Lung (tissue), 13 donors: ENCODE measurements around the gene MRNIP. TPM values are rescaled to one million over a fixed set of nuclear protein-coding genes. Genes with fewer than 3 reads are reported as not detected.

Experiments
- ATAC-seq: fragments of 200-7000 bp; cut with Tn5 transposase; one replicate; pipeline ENCODE4 v1.9.1; 2020; ENCODE audit warnings: moderate number of reproducible peaks; ENCODE audit not compliant: insufficient read depth, low FRiP score
- DNase-seq, 3 donors: peaks; one replicate each; pipeline ENCODE4 v3.0.0-alpha.2; 2013 to 2017
- H3K27ac ChIP-seq, 2 donors: one replicate each; pipeline ENCODE4 v1.5.1; 2013; ENCODE audit warnings: mild to moderate bottlenecking in 2 of 2, moderate library complexity in 2 of 2, control low read depth in 1 of 2, inconsistent platforms in 1 of 2, low read depth in 1 of 2, low read length in 1 of 2
- H3K27me3 ChIP-seq, 3 donors: one replicate each; pipeline ENCODE4 v1.5.1; 2013; ENCODE audit warnings: low read length in 2 of 3; ENCODE audit not compliant: control insufficient read depth in 3 of 3, insufficient read depth in 3 of 3
- H3K36me3 ChIP-seq, 4 donors: one replicate each; pipeline ENCODE4 v1.5.1; 2013; ENCODE audit warnings: low read length in 4 of 4, mild to moderate bottlenecking in 1 of 4, moderate library complexity in 1 of 4; ENCODE audit not compliant: control insufficient read depth in 4 of 4, insufficient read depth in 4 of 4
- H3K4me1 ChIP-seq, 5 donors: one replicate each; pipeline ENCODE4 v1.5.1; 2013; ENCODE audit warnings: low read length in 5 of 5, mild to moderate bottlenecking in 2 of 5, moderate library complexity in 1 of 5; ENCODE audit not compliant: control insufficient read depth in 5 of 5, insufficient read depth in 5 of 5
- H3K4me3 ChIP-seq: one replicate; pipeline ENCODE4 v1.5.1; 2013; ENCODE audit warnings: mild to moderate bottlenecking, control low read depth, moderate library complexity
- H3K9ac ChIP-seq, 2 donors: one replicate each; pipeline ENCODE4 v1.5.1; 2013; ENCODE audit warnings: low read length in 2 of 2, control low read depth in 1 of 2; ENCODE audit not compliant: insufficient read depth in 1 of 2
- H3K9me3 ChIP-seq, 4 donors: one replicate each; pipeline ENCODE4 v1.5.1; 2013; ENCODE audit warnings: low read length in 3 of 4, mild to moderate bottlenecking in 1 of 4, moderate library complexity in 1 of 4; ENCODE audit not compliant: control insufficient read depth in 4 of 4, insufficient read depth in 3 of 4
- WGBS, 2 donors: extraction: QIAGEN DNeasy Blood & Tissue Kit; methylation state at CpG; one replicate each; pipeline ENCODE4 v1.1.7; 2013; 5-methylcytosine and 5-hydroxymethylcytosine counted together
- polyA plus RNA-seq, 2 donors: library from polyadenylated mRNA; stranded (reverse); fragments of 200-250 nt; gene quantifications; one replicate each; pipeline ENCODE4 v1.2.1, GENCODE V29; 2013
- small RNA-seq: library from RNA; depleted of rRNA; stranded (forward); fragments of <200 nt; gene quantifications from one replicate; pipeline ENCODE3, GENCODE V24; 2014; ENCODE audit warnings: low replicate concordance
- total RNA-seq, 2 donors: library from RNA; depleted of rRNA in 1 of 2; stranded (reverse); fragments of >200 nt in 1 of 2; gene quantifications; one replicate each; pipeline ENCODE4 v1.2.1, GENCODE V29; 2014 to 2021
- TF ChIP-seq, protein P1 (sequence below): IDR thresholded peaks from 2 replicates; pipeline ENCODE4 v1.5.1; 2012; ENCODE audit warnings: mild to moderate bottlenecking; ENCODE audit errors: control extremely low read depth, extremely low read depth
- donor health status: control.
- donor health status: control.
- donor health status: Bipolar disorder and iron deficiency.
- donor health status: healthy.
- donor health status: DM: yes; HTN: yes; CAD: no.

MRNIP gene
- total and polyA plus RNA-seq, 4 donors: 15.4 to 51.0 (median 35.4) TPM

DNA sequence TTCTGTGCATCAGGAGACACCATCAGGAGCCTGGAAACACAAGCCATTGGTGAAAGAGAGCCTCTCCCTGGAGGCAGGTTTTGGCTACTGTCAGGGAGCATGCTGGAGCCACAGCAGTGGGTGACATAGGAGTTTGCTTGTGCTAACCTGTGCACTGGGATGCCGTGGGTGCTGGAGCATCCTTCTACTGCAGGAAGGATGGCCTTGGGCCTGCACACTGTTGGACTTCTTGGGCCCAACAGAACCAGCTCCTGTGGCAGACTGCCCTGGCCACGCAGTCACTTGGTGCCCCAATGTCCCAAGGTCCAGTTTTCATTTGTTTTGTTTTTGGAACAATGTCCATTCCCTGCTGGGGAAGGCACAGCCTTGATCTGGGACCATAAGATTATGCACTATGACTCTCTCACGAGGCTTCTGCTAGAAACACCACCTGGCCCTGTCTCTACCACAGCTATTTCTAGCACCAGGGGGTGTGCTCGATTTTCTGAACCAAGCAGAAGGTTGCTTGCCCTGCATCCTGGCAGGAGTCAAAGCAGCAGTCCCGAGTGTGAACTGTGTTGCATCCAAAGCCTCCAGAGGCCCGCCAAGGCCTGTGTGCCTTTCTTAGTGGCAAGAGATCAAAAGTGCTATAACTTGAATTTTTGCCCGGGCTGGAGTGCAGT lies 70.3 kb downstream of the MRNIP start:
- DNase-seq: no peak
- TF ChIP-seq, protein P1, sequence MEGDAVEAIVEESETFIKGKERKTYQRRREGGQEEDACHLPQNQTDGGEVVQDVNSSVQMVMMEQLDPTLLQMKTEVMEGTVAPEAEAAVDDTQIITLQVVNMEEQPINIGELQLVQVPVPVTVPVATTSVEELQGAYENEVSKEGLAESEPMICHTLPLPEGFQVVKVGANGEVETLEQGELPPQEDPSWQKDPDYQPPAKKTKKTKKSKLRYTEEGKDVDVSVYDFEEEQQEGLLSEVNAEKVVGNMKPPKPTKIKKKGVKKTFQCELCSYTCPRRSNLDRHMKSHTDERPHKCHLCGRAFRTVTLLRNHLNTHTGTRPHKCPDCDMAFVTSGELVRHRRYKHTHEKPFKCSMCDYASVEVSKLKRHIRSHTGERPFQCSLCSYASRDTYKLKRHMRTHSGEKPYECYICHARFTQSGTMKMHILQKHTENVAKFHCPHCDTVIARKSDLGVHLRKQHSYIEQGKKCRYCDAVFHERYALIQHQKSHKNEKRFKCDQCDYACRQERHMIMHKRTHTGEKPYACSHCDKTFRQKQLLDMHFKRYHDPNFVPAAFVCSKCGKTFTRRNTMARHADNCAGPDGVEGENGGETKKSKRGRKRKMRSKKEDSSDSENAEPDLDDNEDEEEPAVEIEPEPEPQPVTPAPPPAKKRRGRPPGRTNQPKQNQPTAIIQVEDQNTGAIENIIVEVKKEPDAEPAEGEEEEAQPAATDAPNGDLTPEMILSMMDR: no peak
- H3K4me1 ChIP-seq: peaks cover 1 to 18% (median 3%) of the 10 kb centered on the region in 5 donors
- H3K27me3 ChIP-seq: no peaks in the 10 kb centered on the region
- no peaks in the 10 kb centered on the region for H3K36me3 ChIP-seq
- no peaks in the 10 kb centered on the region for H3K9me3 ChIP-seq
- no peak for ATAC-seq
- no peak overlapping the region for H3K4me3 ChIP-seq
- H3K27ac ChIP-seq: no peak overlapping the region
- 93 to 95% methylated on average over 7 of the region's 7 CpGs for WGBS, 2 donors
- H3K9ac ChIP-seq: no peak overlapping the region

Small RNA genes within 50 kb of the gene (small RNA-seq; reads per million reads assigned to genes)
- gene MIR1229: not detected
- gene RF00019: not detected

Other genes with a start within 250 kb of the MRNIP start
- 1,000 to 10,000 TPM in 1 of 2 donors, 100 to 1,000 TPM in 1; 422 to 1,791 TPM for gene HNRNPH1, start 235.1 kb downstream of the MRNIP start, total RNA-seq
- 100 to 1,000 TPM; 185 to 189 TPM for gene HNRNPH1, start 235.1 kb downstream of the MRNIP start, polyA plus RNA-seq
- gene CBY3, start 177.8 kb downstream of the MRNIP start, total RNA-seq: not detected
- gene CBY3, start 177.8 kb downstream of the MRNIP start, polyA plus RNA-seq: under 1 TPM; 0.10 to 0.22 TPM
- 100 to 1,000 TPM; 340 to 924 TPM for gene CANX, start 159.8 kb downstream of the MRNIP start, total RNA-seq
- gene CANX, start 159.8 kb downstream of the MRNIP start, polyA plus RNA-seq: 100 to 1,000 TPM; 132 to 248 TPM
- gene MAML1, start 126.0 kb downstream of the MRNIP start, total RNA-seq: 10 to 100 TPM; 26.0 to 34.5 TPM
- gene MAML1, start 126.0 kb downstream of the MRNIP start, polyA plus RNA-seq: 10 to 100 TPM in 1 of 2 donors, 1 to 10 TPM in 1; 6.7 to 15.0 TPM
- gene LTC4S, start 64.8 kb downstream of the MRNIP start, total RNA-seq: 10 to 100 TPM in 1 of 2 donors, 1 to 10 TPM in 1; 4.0 to 25.3 TPM
- 10 to 100 TPM in 1 of 2 donors, 1 to 10 TPM in 1; 4.3 to 12.3 TPM for gene LTC4S, start 64.8 kb downstream of the MRNIP start, polyA plus RNA-seq
- 100 to 1,000 TPM in 1 of 2 donors, 10 to 100 TPM in 1; 73.2 to 154 TPM for gene MGAT4B, start 52.0 kb downstream of the MRNIP start, total RNA-seq
- gene MGAT4B, start 52.0 kb downstream of the MRNIP start, polyA plus RNA-seq: 10 to 100 TPM; 65.0 to 91.7 TPM
- gene SQSTM1, start 37.9 kb downstream of the MRNIP start, total RNA-seq: 100 to 1,000 TPM; 350 to 568 TPM
- gene SQSTM1, start 37.9 kb downstream of the MRNIP start, polyA plus RNA-seq: 100 to 1,000 TPM; 298 to 394 TPM
- gene TBC1D9B, start 49.1 kb upstream of the MRNIP start, total RNA-seq: 100 to 1,000 TPM in 1 of 2 donors, 10 to 100 TPM in 1; 68.3 to 129 TPM
- 10 to 100 TPM; 55.9 to 64.8 TPM for gene TBC1D9B, start 49.1 kb upstream of the MRNIP start, polyA plus RNA-seq
- gene RNF130, start 212.9 kb upstream of the MRNIP start, total RNA-seq: 10 to 100 TPM; 84.5 to 97.2 TPM
- 100 to 1,000 TPM in 1 of 2 donors, 10 to 100 TPM in 1; 75.9 to 123 TPM for gene RNF130, start 212.9 kb upstream of the MRNIP start, polyA plus RNA-seq